Germinal center (tissue), 1 donor: ENCODE measurements around the gene TAF4B.
"Not testable (repeated sequence)": the region's sequence is repeated elsewhere in the genome, so short reads cannot be mapped to it uniquely, and the experiment has no call there.

Experiments used
- DNase-seq: peaks from one replicate; pipeline ENCODE4 v3.0.0; 2012; ENCODE audit warnings: mixed read lengths, low spot score

TAF4B gene

DNA sequence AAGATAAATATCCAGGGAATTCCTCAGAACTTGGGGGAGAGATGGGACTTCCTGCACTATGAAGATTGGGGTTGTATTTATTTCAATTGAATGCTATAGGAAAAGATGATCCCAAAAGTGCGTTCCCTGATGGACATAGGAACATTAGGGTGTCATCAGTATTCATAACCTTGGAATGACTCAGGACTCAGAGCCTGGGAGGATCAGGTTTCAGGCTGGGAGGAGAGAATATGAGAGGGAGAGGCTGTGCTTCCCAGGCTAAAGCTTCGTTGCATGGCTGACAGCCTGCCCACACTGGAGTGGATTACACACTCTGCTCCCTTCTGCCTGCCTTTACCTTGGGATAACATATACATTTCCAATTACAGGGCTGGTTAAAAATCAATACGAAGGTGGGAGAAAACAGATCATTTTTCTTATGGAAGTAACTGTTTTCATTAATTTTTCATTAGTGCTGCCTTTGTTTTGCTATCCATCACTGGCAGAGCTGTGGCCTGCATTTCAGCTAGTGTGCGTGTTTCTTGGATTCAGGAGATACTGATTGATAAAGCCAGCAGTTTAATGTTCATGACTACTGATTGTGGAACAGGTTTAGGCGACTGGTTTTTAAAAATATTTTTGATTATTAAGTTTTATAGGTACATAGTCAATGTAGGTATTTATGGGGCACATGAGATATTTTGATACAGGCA lies 203.4 kb downstream of the TAF4B start:
- DNase-seq = no peak

DNA sequence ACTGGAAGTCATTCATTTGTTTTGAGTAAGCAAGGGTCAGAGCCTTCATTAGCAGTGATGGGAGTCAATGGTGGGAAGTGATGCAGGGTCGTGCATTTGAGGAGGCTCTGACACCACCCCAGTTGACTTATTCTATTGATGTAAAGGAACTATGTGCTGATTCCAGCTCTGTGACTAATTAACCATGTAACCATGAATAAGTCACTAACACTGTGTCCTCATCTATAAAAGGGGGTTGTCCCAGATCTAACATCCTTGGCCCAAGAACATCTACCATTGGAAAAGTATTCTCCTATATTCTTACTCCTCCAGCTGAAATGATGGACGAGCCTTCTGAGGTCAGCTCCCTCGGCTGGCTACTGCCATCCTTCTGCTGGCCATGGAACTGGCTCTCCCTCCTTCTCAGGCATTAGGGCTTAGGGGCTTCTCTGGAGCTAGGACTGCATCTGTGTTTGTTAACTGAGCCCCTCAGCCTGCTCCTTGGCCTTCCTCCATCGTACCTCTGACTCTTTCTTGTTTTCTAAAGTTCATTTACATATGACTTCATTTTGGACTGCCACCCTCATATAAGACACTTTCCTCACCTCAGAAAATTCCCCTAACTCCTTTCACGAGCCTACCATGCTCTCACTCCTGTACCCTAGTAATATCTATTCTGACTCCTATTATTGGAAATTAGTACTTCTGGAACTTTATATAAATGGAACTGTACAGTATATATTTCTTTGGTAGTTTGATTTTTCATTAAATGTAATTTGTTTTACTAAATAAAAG lies 206.6 kb downstream of the TAF4B start:
- DNase-seq = no peak

DNA sequence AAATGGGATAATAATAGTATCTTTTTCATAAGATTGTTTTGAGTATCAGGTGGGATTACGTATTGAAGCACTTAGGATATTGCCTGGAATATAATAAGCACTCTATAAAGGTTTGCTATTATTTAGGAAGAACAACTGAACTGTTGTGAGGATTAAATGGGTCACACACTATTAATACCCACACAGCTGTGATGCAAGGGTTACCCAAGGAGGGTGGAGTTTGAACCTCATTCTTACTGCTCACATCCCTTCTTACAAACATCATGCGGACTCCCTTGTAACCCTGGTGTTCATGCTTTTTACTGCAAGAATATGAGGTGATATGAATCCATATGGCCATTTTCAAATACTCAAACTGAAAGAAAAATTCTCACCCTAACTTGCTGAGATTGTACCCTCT lies 208.6 kb downstream of the TAF4B start:
- no peak for DNase-seq

DNA sequence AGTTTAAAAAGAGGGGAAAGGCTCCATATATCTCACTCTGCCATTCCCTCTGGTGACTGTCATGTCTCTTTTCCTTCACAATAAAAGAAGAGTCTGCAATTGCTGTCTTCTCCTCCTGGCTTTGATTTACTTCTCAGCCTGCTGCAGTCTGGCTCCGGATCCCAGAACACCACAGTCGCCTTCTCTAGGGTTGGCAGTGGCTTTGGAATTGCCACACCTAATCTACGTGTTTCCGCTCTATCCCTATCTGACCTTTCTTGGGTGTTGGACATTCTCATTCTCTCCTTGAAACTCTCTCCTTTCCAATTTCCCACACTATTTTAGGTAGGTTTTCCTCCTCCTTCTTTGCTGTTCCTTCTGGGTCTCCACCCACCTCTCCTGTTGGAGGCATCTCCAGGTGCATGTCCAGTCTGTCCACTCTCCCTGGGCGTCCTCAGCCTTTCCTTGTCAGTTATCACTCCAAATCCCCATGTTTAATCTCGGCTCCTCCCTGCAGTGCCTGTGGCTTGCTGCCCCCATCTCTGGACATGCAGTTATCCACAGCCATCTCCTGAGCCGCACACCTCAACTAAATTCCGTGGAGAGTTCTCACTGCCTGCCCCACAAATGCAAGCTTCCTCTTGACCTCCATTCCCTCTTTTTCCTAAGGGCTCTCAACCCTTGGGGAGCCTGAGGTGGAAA lies 209.3 kb downstream of the TAF4B start:
- no peak for DNase-seq

DNA sequence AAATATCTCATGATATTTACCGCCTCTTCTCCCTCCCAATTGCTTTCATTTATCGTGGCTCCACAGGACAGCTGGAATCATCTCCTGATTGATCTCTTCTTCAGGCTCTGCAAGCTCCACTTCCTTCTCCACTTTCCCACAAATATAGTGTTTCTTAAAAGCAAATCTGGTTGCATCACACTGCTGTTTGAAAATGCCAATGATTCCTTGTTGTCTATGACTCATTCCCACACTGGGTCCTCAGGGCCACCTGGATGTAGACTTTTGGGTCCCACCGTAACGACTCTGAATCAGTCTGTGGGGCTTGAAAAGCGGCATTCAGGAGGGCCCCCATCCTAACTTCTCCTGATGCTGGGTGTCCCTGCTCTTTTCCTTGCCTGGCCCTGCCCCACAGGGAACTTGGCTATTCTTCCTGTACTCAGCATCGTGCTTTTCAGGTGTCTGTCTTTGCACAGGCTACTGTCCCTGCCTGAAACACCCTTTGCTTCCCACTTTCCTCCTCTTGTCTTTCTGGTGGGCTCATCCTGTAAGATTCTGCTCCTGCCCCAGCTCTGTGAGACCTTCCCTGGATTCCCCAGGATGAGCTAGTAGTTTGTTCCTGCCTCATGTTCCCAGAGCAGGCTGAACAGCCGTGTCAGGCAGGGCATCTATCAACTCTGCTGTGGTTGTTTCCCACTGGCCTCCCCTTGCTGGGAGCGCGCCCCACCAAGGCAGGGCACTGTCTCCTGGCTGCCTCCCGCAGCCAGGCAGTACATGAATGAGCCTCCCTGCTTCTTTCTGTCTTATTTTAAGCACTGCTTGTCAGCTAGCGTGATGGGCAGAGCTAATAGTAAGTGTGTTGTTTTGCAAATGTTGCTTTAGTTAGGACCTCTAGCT lies 210.2 kb downstream of the TAF4B start:
- DNase-seq = no peak

DNA sequence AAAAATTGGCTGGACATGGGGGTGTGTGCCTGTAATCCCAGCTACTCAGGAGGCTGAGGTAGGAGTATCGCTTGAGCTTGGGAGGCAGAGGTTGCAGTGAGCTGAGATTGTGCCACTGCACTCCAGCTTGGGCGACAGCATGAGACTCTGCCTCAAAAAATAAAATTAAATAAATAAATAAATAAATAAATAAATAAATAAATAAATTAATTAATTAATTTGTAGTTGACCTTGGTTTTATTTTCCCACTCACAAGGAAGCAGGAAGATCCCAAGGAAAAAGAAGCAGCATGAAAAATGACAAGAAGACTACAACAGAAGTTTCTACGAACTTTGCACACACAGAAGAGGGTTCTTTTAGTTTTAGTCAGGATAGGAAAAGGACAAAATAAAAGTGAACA lies 211.4 kb downstream of the TAF4B start:
- not testable (repeated sequence) for DNase-seq

DNA sequence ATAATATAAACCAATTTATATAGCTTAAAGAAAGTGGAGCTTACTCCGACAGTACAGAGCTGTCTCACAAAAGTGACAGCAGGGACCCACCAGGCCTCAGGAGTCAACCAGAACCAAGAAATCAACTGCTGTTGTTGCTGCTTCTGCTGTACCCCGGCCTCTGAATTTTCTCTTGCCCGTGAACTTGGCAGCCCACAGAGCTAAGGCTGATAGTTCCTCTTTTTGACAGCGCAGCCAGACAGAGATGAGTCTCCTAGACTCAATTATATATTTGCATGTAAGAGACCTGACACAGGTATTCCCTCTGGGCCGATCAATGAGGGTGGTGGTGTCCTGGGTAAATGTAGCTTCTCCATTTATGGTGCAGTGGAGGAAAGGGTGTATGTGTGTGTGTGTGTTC lies 212.7 kb downstream of the TAF4B start:
- peak; percentile 83 for DNase-seq

DNA sequence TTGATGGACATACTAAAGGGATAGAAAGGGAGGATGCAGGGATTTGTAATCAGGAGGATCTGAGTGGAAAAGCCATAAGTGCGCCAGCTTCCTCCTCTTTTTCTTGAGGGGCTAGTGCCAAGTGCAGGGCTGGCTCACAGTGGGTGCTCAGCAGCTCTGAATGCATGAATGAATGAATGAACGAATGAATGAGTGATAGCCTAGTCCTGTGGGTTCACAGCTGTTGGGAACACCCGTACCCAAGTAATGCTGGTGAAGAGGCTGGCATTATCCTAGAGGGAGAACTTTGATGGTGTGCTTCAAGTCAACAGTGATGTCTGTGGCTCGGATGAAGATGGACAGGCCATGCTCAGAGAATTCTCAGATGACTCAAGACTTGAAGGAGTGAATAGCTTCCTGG lies 213.3 kb downstream of the TAF4B start:
- DNase-seq = no peak

DNA sequence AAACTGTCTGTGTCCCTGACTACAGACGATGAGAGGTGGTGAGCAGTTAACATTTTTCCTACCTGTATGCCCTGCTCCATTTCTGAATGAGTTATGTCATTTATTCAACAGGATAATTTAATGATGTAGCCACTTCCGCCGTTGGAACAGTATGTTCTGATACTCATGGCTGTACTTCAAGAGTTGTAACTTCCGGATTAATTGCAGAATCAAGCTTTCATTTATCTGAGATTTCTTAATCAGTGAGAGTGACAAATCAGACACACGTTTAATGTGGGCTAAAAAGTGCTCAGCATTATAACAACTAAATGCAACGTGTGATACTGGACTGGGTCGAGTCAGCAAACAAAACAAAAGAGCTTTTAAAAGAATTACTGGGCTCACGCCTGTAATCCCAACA lies 214.4 kb downstream of the TAF4B start:
- DNase-seq = no peak
